ENCODE measurements around the gene SPPL2A.

Gene SPPL2A

DNA sequence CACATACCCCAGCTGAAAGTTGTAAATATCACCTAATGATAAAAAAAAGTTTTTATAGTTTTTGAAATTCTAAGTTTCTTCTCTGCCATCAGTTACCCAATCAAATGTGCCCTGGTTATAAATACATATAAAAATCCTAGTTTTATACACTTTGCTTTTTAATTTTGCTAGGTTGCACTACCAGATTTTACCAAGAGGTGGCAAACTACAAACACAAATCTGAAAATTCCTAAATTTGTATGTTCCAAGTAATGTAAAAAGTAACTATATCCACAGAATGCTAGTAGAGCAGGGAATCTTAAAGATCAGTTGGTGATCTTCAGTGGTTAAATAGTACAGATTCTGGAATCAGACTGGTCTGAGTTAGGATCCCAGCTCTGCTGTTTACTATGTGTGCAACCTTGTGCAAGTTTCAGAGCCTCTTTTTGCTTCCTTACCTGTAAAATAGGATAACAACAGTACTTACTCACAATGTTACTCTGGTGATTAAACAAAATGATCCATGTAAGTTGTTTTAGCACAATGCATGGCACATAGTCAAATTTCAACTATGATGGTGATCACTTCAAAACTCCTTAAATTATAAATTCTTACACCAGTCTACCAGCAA lies 89.9 kb downstream of the SPPL2A start:
- FAIRE-seq, result no peak
- TF ChIP-seq, protein P1, sequence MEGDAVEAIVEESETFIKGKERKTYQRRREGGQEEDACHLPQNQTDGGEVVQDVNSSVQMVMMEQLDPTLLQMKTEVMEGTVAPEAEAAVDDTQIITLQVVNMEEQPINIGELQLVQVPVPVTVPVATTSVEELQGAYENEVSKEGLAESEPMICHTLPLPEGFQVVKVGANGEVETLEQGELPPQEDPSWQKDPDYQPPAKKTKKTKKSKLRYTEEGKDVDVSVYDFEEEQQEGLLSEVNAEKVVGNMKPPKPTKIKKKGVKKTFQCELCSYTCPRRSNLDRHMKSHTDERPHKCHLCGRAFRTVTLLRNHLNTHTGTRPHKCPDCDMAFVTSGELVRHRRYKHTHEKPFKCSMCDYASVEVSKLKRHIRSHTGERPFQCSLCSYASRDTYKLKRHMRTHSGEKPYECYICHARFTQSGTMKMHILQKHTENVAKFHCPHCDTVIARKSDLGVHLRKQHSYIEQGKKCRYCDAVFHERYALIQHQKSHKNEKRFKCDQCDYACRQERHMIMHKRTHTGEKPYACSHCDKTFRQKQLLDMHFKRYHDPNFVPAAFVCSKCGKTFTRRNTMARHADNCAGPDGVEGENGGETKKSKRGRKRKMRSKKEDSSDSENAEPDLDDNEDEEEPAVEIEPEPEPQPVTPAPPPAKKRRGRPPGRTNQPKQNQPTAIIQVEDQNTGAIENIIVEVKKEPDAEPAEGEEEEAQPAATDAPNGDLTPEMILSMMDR (IDR thresholded peaks at IDR 0.05; ENCODE audit: insufficient read depth, missing control alignments), result peak; percentile 68
- DNase-seq (ENCODE audit: insufficient read length, low spot score), result no peak

DNA sequence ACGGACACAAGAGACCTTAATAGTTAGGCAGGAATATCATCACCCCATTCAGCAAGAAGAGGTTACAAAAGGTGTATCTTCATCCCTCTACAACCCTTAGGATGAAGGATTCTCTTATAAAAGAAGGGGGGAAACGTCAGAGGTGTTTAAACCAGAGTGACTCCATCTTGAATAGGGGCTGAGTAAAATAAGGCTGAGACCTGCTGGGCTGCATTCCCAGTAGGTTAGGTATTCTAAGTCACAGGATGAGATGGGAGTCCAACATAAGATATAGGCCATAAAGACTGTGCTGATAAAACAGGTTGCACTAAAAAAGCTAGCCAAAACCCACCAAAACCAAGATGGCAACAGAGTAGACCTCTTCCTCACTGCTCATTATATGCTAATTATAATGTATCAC lies 95.4 kb downstream of the SPPL2A start:
- DNase-seq (ENCODE audit: insufficient read length, low spot score) (no peak), FAIRE-seq (no peak)
- TF ChIP-seq, protein P1 (IDR thresholded peaks at IDR 0.05; ENCODE audit: insufficient read depth, missing control alignments), result no peak

DNA sequence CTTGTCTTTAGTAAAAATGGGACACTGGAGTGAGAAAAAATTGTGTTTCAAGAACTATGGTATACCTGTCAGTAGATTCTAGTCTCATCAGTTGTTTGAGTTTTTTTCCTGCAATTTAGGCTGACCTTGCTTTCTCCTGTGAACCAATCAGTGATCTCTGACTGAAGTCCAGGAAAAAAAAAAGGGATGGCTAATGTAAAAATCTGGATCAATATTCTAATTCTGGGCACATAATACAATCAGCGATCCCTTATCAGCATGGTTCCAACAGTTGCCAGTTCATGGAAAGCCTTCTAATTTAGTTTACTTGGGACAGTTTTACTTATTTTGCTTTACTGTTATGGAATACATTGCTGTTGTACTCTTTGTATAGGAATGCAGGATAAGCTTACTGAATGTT lies 95.9 kb downstream of the SPPL2A start:
- TF ChIP-seq, protein P1 (IDR thresholded peaks at IDR 0.05; ENCODE audit: insufficient read depth, missing control alignments), result no peak
- DNase-seq (ENCODE audit: insufficient read length, low spot score) (no peak), FAIRE-seq (no peak)

DNA sequence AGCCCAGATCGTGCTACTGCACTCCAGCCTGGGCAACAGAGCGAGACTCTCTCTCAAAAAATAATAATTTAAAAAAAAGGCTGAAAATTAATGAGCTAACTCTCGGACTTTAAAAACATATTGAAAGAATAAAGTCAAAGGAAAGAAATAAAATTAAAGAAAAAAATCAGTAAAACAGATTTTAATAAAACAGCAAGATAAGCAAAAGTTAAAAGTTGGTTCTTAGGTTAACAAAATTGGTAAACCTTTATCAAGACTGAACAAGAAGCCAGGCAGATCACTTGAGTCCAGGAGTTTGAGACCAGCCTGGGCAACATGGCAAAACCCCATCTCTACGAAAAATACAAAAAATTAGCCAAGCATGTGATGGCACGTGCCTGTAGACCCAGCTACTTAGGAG lies 99.6 kb downstream of the SPPL2A start:
- DNase-seq (ENCODE audit: insufficient read length, low spot score), result no peak
- no peak for FAIRE-seq
- TF ChIP-seq, protein P1 (IDR thresholded peaks at IDR 0.05; ENCODE audit: insufficient read depth, missing control alignments), result no peak

DNA sequence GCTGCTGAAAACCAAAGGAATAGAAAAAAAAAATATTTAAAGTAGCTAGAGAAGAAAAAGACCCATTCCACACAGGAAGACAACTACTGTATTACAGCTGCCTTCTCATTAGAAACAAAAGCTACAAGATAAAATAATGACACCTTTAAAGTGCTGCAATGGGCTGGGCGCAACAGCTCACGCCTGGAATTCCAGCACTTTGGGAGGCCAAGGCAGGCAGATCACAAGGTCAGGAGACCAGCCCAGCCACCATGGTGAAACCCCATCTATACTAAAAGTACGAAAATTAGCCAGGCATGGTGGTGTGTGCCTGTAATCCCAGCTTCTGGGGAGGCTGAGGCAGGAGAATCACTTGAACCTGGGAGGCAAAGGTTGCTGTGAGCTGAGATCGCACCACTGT lies 110.0 kb downstream of the SPPL2A start:
- TF ChIP-seq, protein P1 (IDR thresholded peaks at IDR 0.05; ENCODE audit: insufficient read depth, missing control alignments), result no peak
- DNase-seq (ENCODE audit: insufficient read length, low spot score) (no peak), FAIRE-seq (no peak)

DNA sequence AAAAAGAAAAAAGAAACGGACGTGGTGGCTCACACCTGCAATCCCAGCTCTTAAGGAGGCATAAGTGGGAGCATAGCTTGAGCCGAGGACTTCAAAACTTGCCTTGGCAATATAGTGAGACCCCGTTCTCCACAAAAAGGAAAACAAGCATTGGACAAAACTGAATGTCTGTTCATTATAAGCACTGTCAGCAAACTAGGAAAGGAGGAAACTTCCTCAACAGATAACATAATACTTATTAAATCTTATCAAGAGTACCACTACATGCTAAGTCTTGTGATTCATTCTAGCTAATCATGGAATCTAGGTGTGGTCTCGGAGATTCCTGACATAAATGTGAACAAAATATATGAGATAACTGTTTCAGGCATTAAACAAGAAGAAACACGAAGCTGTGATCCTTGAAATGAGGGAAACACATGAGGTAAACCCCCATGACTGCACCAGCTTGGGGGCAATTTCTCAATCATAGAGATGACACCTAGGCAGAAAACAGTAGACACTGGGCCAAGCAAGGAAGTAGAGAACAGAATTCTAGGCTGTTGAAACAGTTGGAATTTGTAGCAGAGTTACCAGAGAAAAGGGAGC lies 112.3 kb downstream of the SPPL2A start:
- FAIRE-seq (no peak), DNase-seq (ENCODE audit: insufficient read length, low spot score) (no peak)
- TF ChIP-seq, protein P1 (IDR thresholded peaks at IDR 0.05; ENCODE audit: insufficient read depth, missing control alignments), result no peak

DNA sequence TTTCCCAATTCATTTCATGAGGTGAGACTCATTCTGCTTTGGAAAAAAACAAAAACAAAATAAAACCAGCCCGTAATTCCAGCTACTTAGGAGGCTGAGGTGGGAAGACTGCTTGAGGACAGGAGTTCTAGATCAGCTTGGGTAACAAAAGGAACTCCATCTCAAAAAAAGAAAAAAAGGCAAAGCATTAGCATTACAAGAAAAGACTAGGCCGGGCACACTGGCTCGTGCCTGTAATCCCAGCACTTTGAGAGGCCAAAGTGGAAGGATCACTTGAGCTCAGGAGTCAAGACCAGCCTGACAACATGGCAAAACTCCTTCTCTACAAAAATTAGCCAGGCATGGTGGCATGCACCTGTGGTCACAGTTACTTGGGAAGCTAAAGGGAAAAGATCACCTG lies 112.8 kb downstream of the SPPL2A start:
- DNase-seq (ENCODE audit: insufficient read length, low spot score), result no peak
- TF ChIP-seq, protein P1 (IDR thresholded peaks at IDR 0.05; ENCODE audit: insufficient read depth, missing control alignments), result no peak
- FAIRE-seq, result no peak
